Measurements from ENCODE around the gene LTBP3.
"Not testable (repeated sequence)": the region's sequence is repeated elsewhere in the genome, so short reads cannot be mapped to it uniquely, and the experiment has no call there.

LTBP3 gene

DNA sequence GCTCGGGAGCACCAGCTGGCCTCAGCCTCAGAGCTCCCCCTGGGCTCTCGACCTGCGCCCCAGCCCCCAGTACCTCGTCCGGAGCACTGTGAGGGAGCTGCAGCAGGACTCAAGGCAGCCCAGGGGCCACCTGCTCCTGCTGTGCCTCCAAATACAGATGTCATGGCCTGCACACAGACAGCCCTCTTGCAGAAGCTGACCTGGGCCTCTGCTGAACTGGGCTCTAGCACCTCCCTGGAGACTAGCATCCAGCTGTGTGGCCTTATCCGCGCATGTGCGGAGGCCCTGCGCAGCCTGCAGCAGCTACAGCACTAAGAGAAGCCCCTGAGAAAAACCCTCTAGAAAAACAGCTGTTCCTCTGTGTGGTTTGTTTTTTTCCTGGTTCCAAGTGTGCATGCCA is 13.3 kb upstream of the LTBP3 start:
- Histone ChIP-seq H3K27me3 (ENCODE audit: insufficient read depth, low read length) (no peaks in the 10 kb centered on the region), H3K79me2 (ENCODE audit: control insufficient read depth, insufficient read depth, low read length, unreplicated experiment) (peaks cover 56% of the 10 kb centered on the region), H2AFZ (ENCODE audit: low read length, unreplicated experiment) (no peak overlapping the region), H3K27ac (ENCODE audit: low read depth, low read length) (no peak overlapping the region), H3K4me1 (ENCODE audit: control insufficient read depth, insufficient read depth, low read length, unreplicated experiment) (peaks cover 39% of the 10 kb centered on the region), H3K4me3 (ENCODE audit: low read depth, low read length) (peak overlapping the region; percentile 92), H3K36me3 (ENCODE audit: insufficient read depth, low read length) (no peaks in the 10 kb centered on the region)

DNA sequence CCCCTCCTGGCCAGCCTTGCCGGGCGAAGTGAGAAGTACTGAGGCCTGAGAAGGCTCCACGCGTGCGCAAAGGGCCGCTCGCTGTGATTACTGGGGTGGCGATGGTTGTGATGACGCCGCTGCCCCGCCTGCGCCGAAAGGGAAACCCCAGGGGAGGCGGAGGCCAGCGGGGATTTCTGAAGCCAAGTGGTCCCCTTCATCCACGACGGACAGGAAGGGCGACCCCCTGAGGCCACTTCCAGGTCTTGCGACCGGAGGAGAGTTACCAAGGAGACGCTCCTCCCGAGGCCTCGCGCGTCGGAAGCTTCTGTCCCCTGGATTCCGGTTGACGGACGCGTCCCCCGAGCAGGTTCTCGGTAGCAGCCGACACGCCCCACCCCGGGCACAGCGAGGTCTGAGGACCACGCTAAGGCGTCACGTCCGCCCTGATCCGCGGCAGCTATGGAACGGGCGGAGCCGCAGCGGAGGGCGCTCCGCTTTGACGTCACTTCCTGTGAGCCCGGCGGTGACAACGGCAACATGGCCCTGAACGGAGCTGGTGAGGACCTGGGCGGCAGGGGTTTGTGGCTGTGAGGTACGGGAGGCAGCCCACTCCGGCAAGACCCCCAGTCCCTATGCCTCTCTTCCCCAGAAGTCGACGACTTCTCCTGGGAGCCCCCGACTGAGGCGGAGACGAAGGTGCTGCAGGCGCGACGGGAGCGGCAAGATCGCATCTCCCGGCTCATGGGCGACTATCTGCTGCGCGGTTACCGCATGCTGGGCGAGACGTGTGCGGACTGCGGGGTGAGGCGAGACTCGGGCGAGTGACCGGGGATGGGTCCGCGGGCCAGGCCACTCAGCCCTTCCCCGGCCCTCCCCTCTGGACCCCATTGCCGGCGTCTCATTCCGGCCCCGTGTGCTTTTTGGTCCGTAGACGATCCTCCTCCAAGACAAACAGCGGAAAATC is 12.1 kb upstream of the LTBP3 start, which contains the start of gene ZNRD2:
Gene ZNRD2 (plus strand): TSS at position 505 of the 946 bp plus-strand sequence. CDS start 15 bp downstream, at position 520.
- no peaks in the 10 kb centered on the region for H3K36me3 ChIP-seq (ENCODE audit: insufficient read depth, low read length)
- H3K4me3 ChIP-seq (ENCODE audit: low read depth, low read length), result peak within 1 kb of the TSS; percentile 92
- H3K4me1 ChIP-seq (ENCODE audit: control insufficient read depth, insufficient read depth, low read length, unreplicated experiment), result peaks cover 46% of the 10 kb centered on the region
- peaks cover 50% of the 10 kb centered on the region for H3K79me2 ChIP-seq (ENCODE audit: control insufficient read depth, insufficient read depth, low read length, unreplicated experiment)
- H3K27me3 ChIP-seq (ENCODE audit: insufficient read depth, low read length), result no peaks in the 10 kb centered on the region
- H2AFZ ChIP-seq (ENCODE audit: low read length, unreplicated experiment), result peak within 1 kb of the TSS; percentile 93
- peak within 1 kb of the TSS; percentile 79 for H3K27ac ChIP-seq (ENCODE audit: low read depth, low read length)

DNA sequence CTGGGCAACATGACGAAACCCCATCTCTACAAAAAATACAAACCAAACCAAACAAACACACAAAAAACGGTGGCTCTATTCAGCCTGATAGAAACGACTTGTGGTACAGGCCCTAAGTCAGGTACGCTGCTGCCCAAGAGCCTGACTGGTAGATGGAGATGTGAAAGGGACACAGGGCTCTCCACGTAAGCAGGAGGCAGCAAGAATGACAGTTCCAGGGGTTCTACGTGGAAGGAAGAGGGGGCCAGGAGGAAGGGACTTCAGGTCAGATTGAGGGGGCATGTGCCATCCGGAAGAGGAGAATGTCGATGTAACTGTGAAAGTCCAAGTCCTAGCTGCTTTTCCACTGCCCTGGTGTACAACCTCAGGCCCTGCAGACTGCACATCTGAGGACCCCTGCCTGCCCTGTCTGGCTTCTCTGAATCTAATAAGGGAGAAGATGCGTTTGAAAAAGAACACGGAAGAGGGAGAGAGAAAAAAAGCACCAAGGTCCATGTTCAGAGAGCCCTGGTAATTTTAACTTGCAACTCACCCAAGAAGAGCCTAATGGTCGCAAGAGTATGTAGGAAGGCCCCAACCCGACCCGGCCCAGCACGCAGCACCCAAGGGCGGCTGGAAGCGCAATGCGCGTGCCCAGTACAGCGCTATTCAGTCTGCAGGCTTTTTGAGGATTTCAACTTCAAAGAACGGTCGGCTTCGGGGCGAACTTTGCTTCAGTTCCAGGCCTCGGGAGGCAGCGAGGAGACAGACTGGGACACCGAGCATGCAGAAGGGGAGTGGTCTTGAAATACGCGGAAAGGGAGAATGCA is 11.2 kb upstream of the LTBP3 start:
- H3K4me3 ChIP-seq (ENCODE audit: low read depth, low read length), result peak overlapping the region; percentile 92
- peaks cover 50% of the 10 kb centered on the region for H3K79me2 ChIP-seq (ENCODE audit: control insufficient read depth, insufficient read depth, low read length, unreplicated experiment)
- H3K27me3 ChIP-seq (ENCODE audit: insufficient read depth, low read length), result no peaks in the 10 kb centered on the region
- peak overlapping the region; percentile 79 for H3K27ac ChIP-seq (ENCODE audit: low read depth, low read length)
- peak overlapping the region; percentile 93 for H2AFZ ChIP-seq (ENCODE audit: low read length, unreplicated experiment)
- H3K4me1 ChIP-seq (ENCODE audit: control insufficient read depth, insufficient read depth, low read length, unreplicated experiment), result peaks cover 41% of the 10 kb centered on the region
- no peaks in the 10 kb centered on the region for H3K36me3 ChIP-seq (ENCODE audit: insufficient read depth, low read length)

DNA sequence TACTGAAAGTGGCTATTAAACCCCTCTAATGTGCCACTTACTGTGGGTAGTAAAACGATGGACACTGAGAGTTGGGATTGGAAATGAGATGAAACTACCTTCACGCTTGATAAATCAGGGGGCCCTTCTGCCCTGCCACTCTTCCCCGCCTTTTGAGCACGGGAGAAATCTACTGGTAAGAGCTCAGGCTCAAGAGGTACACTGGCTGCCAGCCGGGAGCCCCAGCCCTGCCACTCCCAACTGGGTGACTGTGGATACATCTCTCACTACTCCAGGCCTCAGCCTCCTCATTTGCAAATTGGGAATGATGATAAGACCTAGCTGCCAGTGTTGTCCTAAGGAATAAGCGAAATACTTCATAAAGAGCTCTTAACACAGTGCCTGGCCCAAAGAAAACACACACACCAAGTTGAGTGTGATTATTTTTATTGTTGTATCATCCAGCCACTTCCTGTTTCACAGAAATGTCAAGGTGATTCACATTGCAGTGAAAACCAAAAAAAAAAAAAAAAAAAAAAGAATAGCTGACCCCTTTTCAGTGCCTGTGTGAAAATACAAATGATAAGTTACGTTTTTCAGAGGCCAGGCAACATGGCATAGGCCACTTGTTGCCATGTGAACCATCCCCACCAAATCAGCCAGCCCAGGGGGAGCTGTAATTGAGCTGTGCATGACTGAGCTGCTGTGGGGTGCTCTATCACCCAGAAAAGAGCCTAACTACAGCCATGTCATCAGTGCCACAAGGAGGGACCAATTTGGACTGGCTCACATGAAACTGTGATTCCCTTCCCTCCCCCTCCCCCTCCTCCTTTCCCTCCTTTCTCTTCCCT is 7.7 kb upstream of the LTBP3 start:
- no peak overlapping the region for H3K4me3 ChIP-seq (ENCODE audit: low read depth, low read length)
- H3K27ac ChIP-seq (ENCODE audit: low read depth, low read length), result peak overlapping the region; percentile 51
- H3K79me2 ChIP-seq (ENCODE audit: control insufficient read depth, insufficient read depth, low read length, unreplicated experiment), result peaks cover 28% of the 10 kb centered on the region
- H3K4me1 ChIP-seq (ENCODE audit: control insufficient read depth, insufficient read depth, low read length, unreplicated experiment), result peaks cover 26% of the 10 kb centered on the region
- H3K27me3 ChIP-seq (ENCODE audit: insufficient read depth, low read length), result no peaks in the 10 kb centered on the region
- H2AFZ ChIP-seq (ENCODE audit: low read length, unreplicated experiment), result no peak overlapping the region
- H3K36me3 ChIP-seq (ENCODE audit: insufficient read depth, low read length), result no peaks in the 10 kb centered on the region

DNA sequence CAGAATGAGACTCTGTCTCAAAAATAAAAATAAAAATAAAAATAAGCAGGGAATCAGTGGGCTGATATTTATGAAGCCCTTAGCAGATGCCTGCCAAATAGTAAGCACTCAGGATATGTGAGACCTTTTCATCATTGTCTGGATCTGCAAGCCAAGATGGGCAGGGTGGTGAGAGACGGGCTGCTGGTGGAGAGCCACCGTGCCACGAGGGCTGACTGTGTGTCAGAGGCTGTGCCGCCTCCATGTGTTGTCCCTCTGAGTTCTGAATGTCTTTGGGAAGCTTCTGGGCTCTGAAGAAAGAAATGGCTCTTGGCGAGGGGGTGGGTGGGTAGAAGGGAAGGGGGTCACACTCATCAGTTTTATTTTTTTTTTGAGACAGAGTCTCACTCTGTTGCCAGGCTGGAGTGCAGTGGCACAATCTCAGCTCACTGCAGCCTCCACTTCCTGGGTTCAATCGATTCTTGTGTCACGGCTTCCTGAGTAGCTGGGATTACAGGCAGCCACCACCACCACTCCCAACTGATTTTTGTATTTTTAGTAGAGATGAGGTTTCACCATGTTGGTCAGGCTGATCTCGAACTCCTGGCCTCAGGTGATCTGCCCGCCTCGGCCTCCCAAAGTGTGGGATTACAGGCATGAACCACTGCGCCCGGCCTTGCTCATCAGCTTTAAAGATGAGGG is 6.9 kb upstream of the LTBP3 start:
- not testable (repeated sequence) for H3K36me3 ChIP-seq (ENCODE audit: insufficient read depth, low read length); H2AFZ ChIP-seq (ENCODE audit: low read length, unreplicated experiment); H3K27me3 ChIP-seq (ENCODE audit: insufficient read depth, low read length); H3K4me3 ChIP-seq (ENCODE audit: low read depth, low read length)
- Histone ChIP-seq H3K4me1 (ENCODE audit: control insufficient read depth, insufficient read depth, low read length, unreplicated experiment) (peaks cover 34% of the 10 kb centered on the region), H3K27ac (ENCODE audit: low read depth, low read length) (peak overlapping the region; percentile 51), H3K79me2 (ENCODE audit: control insufficient read depth, insufficient read depth, low read length, unreplicated experiment) (peaks cover 22% of the 10 kb centered on the region)

DNA sequence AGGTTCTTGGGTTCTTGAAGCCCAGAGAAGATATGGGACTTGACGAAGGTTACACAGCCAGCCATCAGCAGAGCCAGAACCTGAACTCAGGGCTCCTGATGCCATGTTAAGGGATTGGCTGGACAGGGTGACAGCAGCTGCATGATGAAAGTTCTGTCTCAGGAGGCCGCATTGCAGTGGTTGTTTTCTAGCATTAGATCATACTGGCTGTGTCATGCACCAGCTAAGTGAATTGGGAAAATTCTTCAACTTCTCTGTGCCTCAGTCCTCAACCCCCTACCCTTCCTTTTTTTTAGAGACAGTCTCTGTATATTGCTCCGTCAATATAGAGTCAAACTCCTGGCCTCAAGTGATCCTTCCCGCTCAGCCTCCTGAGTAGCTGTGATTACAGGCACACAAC is 5.4 kb upstream of the LTBP3 start:
- Histone ChIP-seq H2AFZ (ENCODE audit: low read length, unreplicated experiment) (no peak overlapping the region), H3K27ac (ENCODE audit: low read depth, low read length) (no peak overlapping the region), H3K79me2 (ENCODE audit: control insufficient read depth, insufficient read depth, low read length, unreplicated experiment) (peaks cover 17% of the 10 kb centered on the region), H3K4me3 (ENCODE audit: low read depth, low read length) (no peak overlapping the region), H3K36me3 (ENCODE audit: insufficient read depth, low read length) (no peaks in the 10 kb centered on the region), H3K27me3 (ENCODE audit: insufficient read depth, low read length) (no peaks in the 10 kb centered on the region), H3K4me1 (ENCODE audit: control insufficient read depth, insufficient read depth, low read length, unreplicated experiment) (peaks cover 43% of the 10 kb centered on the region)

DNA sequence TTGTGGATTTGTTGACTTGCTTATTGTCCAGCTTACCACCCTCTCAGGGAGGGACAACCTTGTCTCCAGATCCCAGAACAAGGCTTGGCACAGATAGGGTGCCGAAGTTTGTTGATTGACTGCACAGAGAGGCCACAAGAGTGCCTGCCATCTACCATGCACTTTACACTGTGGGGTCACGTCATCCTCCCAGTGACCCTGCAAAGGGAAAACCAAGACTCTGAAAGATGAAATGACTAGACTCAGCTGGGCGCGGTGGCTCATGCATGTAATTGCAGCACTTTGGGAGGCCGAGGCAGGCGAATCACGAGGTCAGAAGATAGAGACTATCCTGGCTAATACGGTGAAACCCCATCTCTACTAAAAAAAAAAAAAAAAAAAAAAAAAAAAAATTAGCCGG is 4.6 kb upstream of the LTBP3 start:
- Histone ChIP-seq H3K36me3 (ENCODE audit: insufficient read depth, low read length) (no peaks in the 10 kb centered on the region), H3K79me2 (ENCODE audit: control insufficient read depth, insufficient read depth, low read length, unreplicated experiment) (peaks cover 9% of the 10 kb centered on the region), H3K4me1 (ENCODE audit: control insufficient read depth, insufficient read depth, low read length, unreplicated experiment) (peaks cover 43% of the 10 kb centered on the region), H3K27me3 (ENCODE audit: insufficient read depth, low read length) (no peaks in the 10 kb centered on the region), H3K4me3 (ENCODE audit: low read depth, low read length) (no peak overlapping the region), H2AFZ (ENCODE audit: low read length, unreplicated experiment) (no peak overlapping the region), H3K27ac (ENCODE audit: low read depth, low read length) (no peak overlapping the region)

DNA sequence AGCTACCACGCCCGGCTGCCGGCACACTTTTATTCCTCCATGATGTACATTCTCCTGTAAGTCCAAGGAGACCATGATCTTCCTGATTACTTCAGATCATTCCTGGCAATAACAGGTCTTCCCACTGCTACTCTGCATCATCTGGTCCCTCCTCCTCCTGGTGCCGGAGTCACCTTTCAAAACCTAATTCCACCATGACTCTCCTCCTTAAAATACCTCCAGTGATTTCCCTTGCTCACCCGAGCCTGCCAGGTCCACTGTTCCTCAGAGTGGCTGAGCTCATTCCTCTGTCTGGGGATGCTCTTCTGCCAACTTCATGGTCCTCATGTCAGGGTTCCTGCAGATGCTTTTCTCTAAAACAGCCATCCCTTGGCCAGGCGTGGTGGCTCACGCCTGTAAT is 3.9 kb upstream of the LTBP3 start:
- Histone ChIP-seq H3K27ac (ENCODE audit: low read depth, low read length) (no peak overlapping the region), H2AFZ (ENCODE audit: low read length, unreplicated experiment) (no peak overlapping the region), H3K4me1 (ENCODE audit: control insufficient read depth, insufficient read depth, low read length, unreplicated experiment) (peaks cover 43% of the 10 kb centered on the region), H3K79me2 (ENCODE audit: control insufficient read depth, insufficient read depth, low read length, unreplicated experiment) (peaks cover 11% of the 10 kb centered on the region), H3K36me3 (ENCODE audit: insufficient read depth, low read length) (no peaks in the 10 kb centered on the region), H3K4me3 (ENCODE audit: low read depth, low read length) (no peak overlapping the region), H3K27me3 (ENCODE audit: insufficient read depth, low read length) (no peaks in the 10 kb centered on the region)

DNA sequence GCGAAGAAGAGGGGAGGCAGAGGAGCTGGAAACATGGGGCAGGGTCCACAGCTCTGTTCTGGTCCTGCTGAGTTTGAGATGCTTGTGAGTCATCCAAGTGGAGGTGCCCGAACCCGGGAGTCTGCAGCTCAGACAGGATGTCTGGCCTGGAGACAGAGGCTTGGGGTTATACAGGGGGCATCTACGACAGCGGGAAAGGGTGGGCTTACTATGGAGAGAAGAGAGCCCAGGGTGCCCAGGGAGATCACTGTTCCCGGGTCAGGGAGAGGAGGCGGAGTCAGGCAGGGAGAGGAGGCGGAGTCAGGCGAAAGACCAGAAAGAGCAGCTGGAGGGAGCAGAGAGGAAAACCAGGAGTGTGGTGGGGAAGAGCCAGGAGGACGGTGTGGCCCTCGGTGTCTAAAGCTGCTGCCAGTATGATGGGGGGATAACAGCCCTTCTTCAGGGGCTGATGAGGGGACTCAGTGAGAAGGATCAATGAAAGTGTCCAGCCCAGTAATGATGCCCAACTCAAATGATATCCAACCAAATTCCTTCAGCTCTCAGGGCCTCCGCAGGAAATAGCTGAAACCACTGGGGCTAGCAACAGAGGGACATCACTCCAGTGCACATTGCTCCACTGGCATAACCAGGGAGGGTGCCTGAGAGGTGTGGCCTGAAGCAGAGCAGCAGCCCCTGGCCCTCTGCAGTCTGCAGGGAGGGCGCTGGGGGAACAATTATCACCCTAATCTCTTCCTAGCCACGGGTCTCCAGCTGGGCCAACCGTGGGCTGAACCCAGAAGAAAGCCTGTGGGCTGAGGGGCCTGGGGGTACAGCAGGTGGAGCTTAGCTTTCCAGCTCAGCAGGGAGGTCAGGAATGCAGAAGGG is 2.6 kb upstream of the LTBP3 start:
- Histone ChIP-seq H3K79me2 (ENCODE audit: control insufficient read depth, insufficient read depth, low read length, unreplicated experiment) (peaks cover 7% of the 10 kb centered on the region), H3K27ac (ENCODE audit: low read depth, low read length) (peak overlapping the region; percentile 74), H3K36me3 (ENCODE audit: insufficient read depth, low read length) (no peaks in the 10 kb centered on the region), H3K4me1 (ENCODE audit: control insufficient read depth, insufficient read depth, low read length, unreplicated experiment) (peaks cover 48% of the 10 kb centered on the region), H2AFZ (ENCODE audit: low read length, unreplicated experiment) (no peak overlapping the region), H3K4me3 (ENCODE audit: low read depth, low read length) (peak overlapping the region; percentile 11), H3K27me3 (ENCODE audit: insufficient read depth, low read length) (no peaks in the 10 kb centered on the region)

Measured in ACC112 (cell line).